H9 (cell line): ENCODE measurements around the gene OLR1. TPM values are rescaled to one million over a fixed set of nuclear protein-coding genes. Genes with fewer than 3 reads are reported as not detected.

Experiments
- DNase-seq: peaks from one replicate; pipeline ENCODE4 v3.0.0-alpha.2; 2017
- H2AFZ ChIP-seq: one replicate; pipeline ENCODE4 v1.6.1; 2013; ENCODE audit warnings: mild to moderate bottlenecking, low read length, control low read depth, moderate library complexity
- H2AK5ac ChIP-seq: 2 replicates; pipeline ENCODE4 v1.6.1; 2013; ENCODE audit warnings: low read length, control low read depth, mixed read lengths; ENCODE audit not compliant: insufficient read length
- H2BK120ac ChIP-seq: one replicate; pipeline ENCODE4 v1.6.1; 2013; ENCODE audit warnings: low read depth, mild to moderate bottlenecking, low read length, control low read depth, inconsistent platforms; ENCODE audit not compliant: poor library complexity, severe bottlenecking
- H2BK12ac ChIP-seq: 2 replicates; pipeline ENCODE4 v1.6.1; 2013; ENCODE audit warnings: low read length, control low read depth, mixed read lengths, low read depth; ENCODE audit not compliant: insufficient read length
- H2BK15ac ChIP-seq: 2 replicates; pipeline ENCODE4 v1.6.1; 2013; ENCODE audit warnings: low read depth, low read length, control low read depth
- H2BK20ac ChIP-seq: one replicate; pipeline ENCODE4 v1.6.1; 2013; ENCODE audit warnings: low read depth, mild to moderate bottlenecking, low read length, control low read depth, inconsistent platforms; ENCODE audit not compliant: poor library complexity, severe bottlenecking
- H2BK5ac ChIP-seq: 2 replicates; pipeline ENCODE4 v1.6.1; 2013; ENCODE audit warnings: low read length, control low read depth, mixed read lengths; ENCODE audit not compliant: insufficient read length
- H3K14ac ChIP-seq: 2 replicates; pipeline ENCODE4 v1.6.1; 2013; ENCODE audit warnings: low read length, control low read depth; ENCODE audit not compliant: insufficient read depth
- H3K18ac ChIP-seq: 2 replicates; pipeline ENCODE4 v1.6.1; 2013; ENCODE audit warnings: low read depth, mild to moderate bottlenecking, mixed read lengths, low read length, control low read depth; ENCODE audit not compliant: insufficient read length
- H3K23ac ChIP-seq: 2 replicates; pipeline ENCODE4 v1.6.1; 2013; ENCODE audit warnings: low read length, control low read depth, mixed read lengths, low read depth; ENCODE audit not compliant: insufficient read length
- H3K23me2 ChIP-seq: 2 replicates; pipeline ENCODE4 v1.6.1; 2013; ENCODE audit warnings: low read depth, mild to moderate bottlenecking, mixed read lengths, low read length, control low read depth; ENCODE audit not compliant: insufficient read length, poor library complexity, severe bottlenecking
- H3K27ac ChIP-seq: 2 replicates; pipeline ENCODE4 v1.5.1; 2013; ENCODE audit warnings: low read length, control low read depth, mixed read lengths, low read depth; ENCODE audit not compliant: insufficient read length
- H3K27me3 ChIP-seq: 2 replicates; pipeline ENCODE4 v1.6.1; 2013; ENCODE audit warnings: low read length, control low read depth, inconsistent platforms; ENCODE audit not compliant: insufficient read depth
- H3K4ac ChIP-seq: 2 replicates; pipeline ENCODE4 v1.6.1; 2013; ENCODE audit warnings: low read depth, mild to moderate bottlenecking, control low read depth, inconsistent platforms, low read length, moderate library complexity
- H3K4me1 ChIP-seq: 2 replicates; pipeline ENCODE4 v1.6.1; 2013; ENCODE audit warnings: low read length, control low read depth, inconsistent platforms; ENCODE audit not compliant: insufficient read depth
- H3K4me2 ChIP-seq: 2 replicates; pipeline ENCODE4 v1.6.1; 2013; ENCODE audit warnings: low read length, control low read depth, mixed read lengths; ENCODE audit not compliant: insufficient read length, insufficient read depth
- H3K56ac ChIP-seq: 2 replicates; pipeline ENCODE4 v1.6.1; 2013; ENCODE audit warnings: low read depth, mild to moderate bottlenecking, mixed read lengths, low read length, control low read depth; ENCODE audit not compliant: insufficient read length
- H3K79me1 ChIP-seq: 2 replicates; pipeline ENCODE4 v1.6.1; 2013; ENCODE audit warnings: low read depth, mild to moderate bottlenecking, moderate library complexity, low read length, control low read depth, inconsistent platforms; ENCODE audit not compliant: insufficient read depth, poor library complexity, severe bottlenecking
- H3K79me2 ChIP-seq: 2 replicates; pipeline ENCODE4 v1.6.1; 2013; ENCODE audit warnings: low read length, control low read depth, inconsistent platforms; ENCODE audit not compliant: insufficient read depth
- H3K9ac ChIP-seq: 2 replicates; pipeline ENCODE4 v1.6.1; 2013; ENCODE audit warnings: low read length, control low read depth, mixed read lengths; ENCODE audit not compliant: insufficient read length; ENCODE audit errors: extremely low read depth
- H3K9me3 ChIP-seq: one replicate; pipeline ENCODE4 v1.6.1; 2013; ENCODE audit warnings: low read depth, low read length, inconsistent platforms; ENCODE audit not compliant: control insufficient read depth
- H3T11ph ChIP-seq: one replicate; pipeline ENCODE4 v1.6.1; 2013; ENCODE audit warnings: mild to moderate bottlenecking, low read length, control low read depth, inconsistent platforms
- H4K20me1 ChIP-seq: one replicate; pipeline ENCODE4 v1.6.1; 2013; ENCODE audit not compliant: control insufficient read depth, insufficient read length, insufficient read depth
- H4K5ac ChIP-seq: 2 replicates; pipeline ENCODE4 v1.6.1; 2013; ENCODE audit warnings: low read depth, mild to moderate bottlenecking, mixed read lengths, low read length, control low read depth; ENCODE audit not compliant: insufficient read length
- H4K8ac ChIP-seq: replicated peaks from 2 replicates; pipeline ENCODE4 v1.6.1; 2013; ENCODE audit warnings: low read length, control low read depth, mixed read lengths, low read depth; ENCODE audit not compliant: insufficient read length
- H4K91ac ChIP-seq: 2 replicates; pipeline ENCODE4 v1.6.1; 2013; ENCODE audit warnings: low read depth, mild to moderate bottlenecking, moderate library complexity, mixed read lengths, low read length, control low read depth; ENCODE audit not compliant: insufficient read length
- H3K27ac Mint-ChIP-seq, 3 experiments: 2 replicates in 2 of 3; 3 replicates in 1 of 3; pipeline ENCODE4 v1.8.0; 2020 to 2021; ENCODE audit warnings: mixed read lengths in 3 of 3, mild to moderate bottlenecking in 1 of 3, moderate library complexity in 1 of 3
- H3K27me3 Mint-ChIP-seq: 2 replicates; pipeline ENCODE4 v1.8.0; 2021; ENCODE audit warnings: low read depth, mild to moderate bottlenecking, moderate library complexity, mixed read lengths
- H3K36me3 Mint-ChIP-seq, 3 experiments: 2 replicates in 2 of 3; 3 replicates in 1 of 3; pipeline ENCODE4 v1.8.0; 2020 to 2021; ENCODE audit warnings: low read depth in 3 of 3, mixed read lengths in 3 of 3; ENCODE audit not compliant: insufficient read depth in 1 of 3
- H3K4me1 Mint-ChIP-seq, 2 experiments: 2 replicates each; pipeline ENCODE4 v1.8.0; 2020; ENCODE audit warnings: mixed read lengths in 2 of 2
- H3K4me3 Mint-ChIP-seq, 2 experiments: 2 replicates in 1 of 2; 3 replicates in 1 of 2; pipeline ENCODE4 v1.8.0; 2020 to 2021; ENCODE audit warnings: mild to moderate bottlenecking in 2 of 2, mixed read lengths in 2 of 2, moderate library complexity in 1 of 2
- H3K9me3 Mint-ChIP-seq, 2 experiments: 2 replicates in 1 of 2; 3 replicates in 1 of 2; pipeline ENCODE4 v1.8.0; 2020; ENCODE audit warnings: mild to moderate bottlenecking in 2 of 2, mixed read lengths in 2 of 2, moderate library complexity in 1 of 2
- WGBS: extraction: QIAGEN DNeasy Blood & Tissue Kit; methylation state at CpG from one replicate; pipeline ENCODE4 v1.1.7; 2013; ENCODE audit warnings: missing lambda C conversion rate, low lambda C conversion rate, mixed read lengths; ENCODE audit not compliant: insufficient read length; ENCODE audit errors: extremely low coverage; 5-methylcytosine and 5-hydroxymethylcytosine counted together
- total RNA-seq: library from RNA; stranded (reverse); gene quantifications from 2 replicates; pipeline ENCODE4 v1.2.1, GENCODE V29; 2021
- TF ChIP-seq, protein P1 (sequence below): fragments of 200-600 bp; sonication (generic); conservative IDR thresholded peaks from 3 replicates; pipeline ENCODE4 v1.8.0; 2021; ENCODE audit warnings: antibody characterized with exemption, mild to moderate bottlenecking

Gene OLR1
- total RNA-seq, 1 experiment from 2014 or later: not detected

GRCh38 chr12:10136637-10137205, 35.2 kb downstream of the OLR1 start:
- no peak overlapping the region for H3K23ac ChIP-seq
- H3K79me1 ChIP-seq: no peaks in the 10 kb centered on the region

More at GRCh38 chr12:10136637-10137205, 35.2 kb downstream of the OLR1 start:
- Histone ChIP-seq H3K4me1 (peaks cover 4% of the 10 kb centered on the region), H2BK5ac (no peak overlapping the region), H3K56ac (no peak overlapping the region), H2BK15ac (no peak overlapping the region), H4K91ac (no peak overlapping the region), H4K20me1 (no peaks in the 10 kb centered on the region), H2AK5ac (no peak overlapping the region), H3T11ph (no peak overlapping the region), H3K79me2 (no peaks in the 10 kb centered on the region), H4K8ac (no peak overlapping the region), H2BK20ac (no peak overlapping the region), H3K9me3 (no peaks in the 10 kb centered on the region), H3K4me2 (no peak overlapping the region), H3K23me2 (no peaks in the 10 kb centered on the region), H4K5ac (no peak overlapping the region), H3K18ac (no peak overlapping the region), H2BK12ac (no peak overlapping the region), H2BK120ac (no peak overlapping the region), H3K9ac (no peak overlapping the region), H3K27ac (no peak overlapping the region), H2AFZ (no peak overlapping the region), H3K14ac (no peak overlapping the region), H3K4ac (no peak overlapping the region), H3K27me3 (no peaks in the 10 kb centered on the region)
- no peak for DNase-seq
- no CpG with 5 or more reads among the region's 13 CpGs for WGBS
- H3K4me3 Mint-ChIP-seq: no peak overlapping the region
- no peak overlapping the region; a peak in 2 of 7 replicates for H3K27ac Mint-ChIP-seq
- H3K27me3 Mint-ChIP-seq: no peaks in the 10 kb centered on the region; the same call in 1 of the 2 replicates
- H3K4me1 Mint-ChIP-seq: peaks cover 23 to 30% of the 10 kb centered on the region in 2 experiments
- H3K36me3 Mint-ChIP-seq: no peaks in the 10 kb centered on the region; a peak in 1 of 7 replicates
- TF ChIP-seq, protein P1, sequence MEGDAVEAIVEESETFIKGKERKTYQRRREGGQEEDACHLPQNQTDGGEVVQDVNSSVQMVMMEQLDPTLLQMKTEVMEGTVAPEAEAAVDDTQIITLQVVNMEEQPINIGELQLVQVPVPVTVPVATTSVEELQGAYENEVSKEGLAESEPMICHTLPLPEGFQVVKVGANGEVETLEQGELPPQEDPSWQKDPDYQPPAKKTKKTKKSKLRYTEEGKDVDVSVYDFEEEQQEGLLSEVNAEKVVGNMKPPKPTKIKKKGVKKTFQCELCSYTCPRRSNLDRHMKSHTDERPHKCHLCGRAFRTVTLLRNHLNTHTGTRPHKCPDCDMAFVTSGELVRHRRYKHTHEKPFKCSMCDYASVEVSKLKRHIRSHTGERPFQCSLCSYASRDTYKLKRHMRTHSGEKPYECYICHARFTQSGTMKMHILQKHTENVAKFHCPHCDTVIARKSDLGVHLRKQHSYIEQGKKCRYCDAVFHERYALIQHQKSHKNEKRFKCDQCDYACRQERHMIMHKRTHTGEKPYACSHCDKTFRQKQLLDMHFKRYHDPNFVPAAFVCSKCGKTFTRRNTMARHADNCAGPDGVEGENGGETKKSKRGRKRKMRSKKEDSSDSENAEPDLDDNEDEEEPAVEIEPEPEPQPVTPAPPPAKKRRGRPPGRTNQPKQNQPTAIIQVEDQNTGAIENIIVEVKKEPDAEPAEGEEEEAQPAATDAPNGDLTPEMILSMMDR: no peak
- peaks cover 0 to 2% of the 10 kb centered on the region in 2 experiments; a peak in 1 of 5 replicates for H3K9me3 Mint-ChIP-seq
